DMS53 (cell line): Measurements from ENCODE around the gene MLLT3.

Experiments
- DNase-seq: peaks from one replicate; lab custom pipeline; 2025; lab: John Stamatoyannopoulos, UW

Gene MLLT3

GRCh38 chr9:20476912-20477521 is 145.3 kb downstream of the MLLT3 start:
- no peak for DNase-seq

GRCh38 chr9:20474496-20474895 is 147.8 kb downstream of the MLLT3 start:
- DNase-seq: no peak

- DNase-seq: no peak
These were observed 148.7 kb downstream of the MLLT3 start for GRCh38 chr9:20473515-20474013.

GRCh38 chr9:20472342-20473045 is 149.8 kb downstream of the MLLT3 start:
- DNase-seq: no peak

GRCh38 chr9:20466328-20467008 is 155.8 kb downstream of the MLLT3 start:
- no peak for DNase-seq

- DNase-seq: no peak
These were observed 158.1 kb downstream of the MLLT3 start for GRCh38 chr9:20464242-20464641.

GRCh38 chr9:20463823-20464222 is 158.5 kb downstream of the MLLT3 start:
- DNase-seq: no peak

- DNase-seq: no peak
These were observed 159.9 kb downstream of the MLLT3 start for GRCh38 chr9:20462410-20462809.

- peak; percentile 29 for DNase-seq
These were observed 175.0 kb downstream of the MLLT3 start for GRCh38 chr9:20447291-20447690.

GRCh38 chr9:20446248-20446647 is 176.1 kb downstream of the MLLT3 start:
- no peak for DNase-seq

GRCh38 chr9:20442461-20443319 is 179.6 kb downstream of the MLLT3 start:
- DNase-seq: no peak

GRCh38 chr9:20441711-20442423 is 180.4 kb downstream of the MLLT3 start:
- DNase-seq: no peak

- no peak for DNase-seq
These were observed 181.1 kb downstream of the MLLT3 start for GRCh38 chr9:20441166-20441565.

- no peak for DNase-seq
These were observed 184.8 kb downstream of the MLLT3 start for GRCh38 chr9:20437476-20437875.

GRCh38 chr9:20436476-20437195 is 185.7 kb downstream of the MLLT3 start:
- DNase-seq: no peak

- DNase-seq: no peak
These were observed 193.3 kb downstream of the MLLT3 start for GRCh38 chr9:20428976-20429375.

GRCh38 chr9:20427359-20427758 is 194.9 kb downstream of the MLLT3 start:
- DNase-seq: no peak

- no peak for DNase-seq
These were observed 196.3 kb downstream of the MLLT3 start for GRCh38 chr9:20426019-20426418.

- DNase-seq: no peak
These were observed 202.8 kb downstream of the MLLT3 start for GRCh38 chr9:20419533-20419932.

- no peak for DNase-seq
These were observed 203.8 kb downstream of the MLLT3 start for GRCh38 chr9:20418485-20418884.
